Stimulated activated naive CD4-positive, alpha-beta T cell (primary cell): ENCODE results near the gene TPRG1L.

Experiments
- DNase-seq, 6 experiments: peaks; one replicate each; lab custom pipeline; 2025; lab: John Stamatoyannopoulos, UW

TPRG1L gene

DNA sequence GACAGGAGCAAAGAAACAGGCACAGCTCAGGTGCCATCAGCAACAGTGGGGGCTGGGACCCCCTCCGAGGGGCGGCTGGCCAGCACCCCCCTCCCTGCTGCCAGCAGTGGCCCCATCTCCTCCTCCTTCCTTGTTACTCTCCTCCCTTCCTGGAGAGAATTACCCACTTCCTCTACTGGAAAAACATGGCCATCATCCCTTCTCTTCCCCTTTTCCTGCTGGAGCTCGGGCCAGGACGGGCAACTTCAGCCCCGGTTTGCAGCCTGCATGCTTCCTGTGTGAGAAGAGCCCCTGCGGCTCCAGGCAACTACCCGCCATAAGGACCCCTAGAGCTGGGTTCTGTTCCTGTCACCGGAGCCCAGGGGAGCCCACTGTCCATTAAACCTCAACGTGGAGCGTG is 31.1 kb upstream of the TPRG1L start:
- no peak for DNase-seq

DNA sequence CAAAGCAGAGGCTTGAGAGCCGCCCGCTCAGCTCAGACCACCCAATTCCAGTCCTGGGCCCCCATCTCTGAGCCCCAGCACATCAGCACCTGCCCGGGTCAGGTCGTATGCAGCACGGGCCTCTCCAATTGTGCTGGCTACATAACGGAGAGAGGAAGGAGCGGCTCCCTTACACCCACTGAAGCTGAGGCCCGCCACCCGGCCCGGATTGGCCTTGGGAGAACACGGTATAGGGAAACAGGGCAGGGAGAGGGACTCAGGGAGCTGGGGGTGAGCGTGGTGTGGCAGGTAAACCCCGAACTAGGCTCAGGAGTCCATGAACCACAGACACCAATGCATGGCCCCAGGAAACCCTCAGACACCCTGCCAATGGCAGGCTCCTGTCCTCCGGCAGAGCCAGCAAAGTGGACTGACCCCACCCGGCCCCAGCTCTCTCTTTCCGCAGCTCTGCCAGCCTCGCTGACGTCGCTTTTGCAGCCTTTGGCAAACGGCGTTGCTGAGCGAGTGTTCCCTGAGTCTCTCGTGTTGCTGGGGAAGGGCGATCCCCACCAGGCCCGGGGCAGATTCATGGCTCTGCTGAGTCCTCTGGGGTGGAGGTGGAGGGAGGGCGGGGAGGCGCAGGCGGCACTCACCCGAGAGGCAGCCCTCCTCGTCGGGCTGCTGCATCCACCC is 30.0 kb upstream of the TPRG1L start:
- DNase-seq = no peak

DNA sequence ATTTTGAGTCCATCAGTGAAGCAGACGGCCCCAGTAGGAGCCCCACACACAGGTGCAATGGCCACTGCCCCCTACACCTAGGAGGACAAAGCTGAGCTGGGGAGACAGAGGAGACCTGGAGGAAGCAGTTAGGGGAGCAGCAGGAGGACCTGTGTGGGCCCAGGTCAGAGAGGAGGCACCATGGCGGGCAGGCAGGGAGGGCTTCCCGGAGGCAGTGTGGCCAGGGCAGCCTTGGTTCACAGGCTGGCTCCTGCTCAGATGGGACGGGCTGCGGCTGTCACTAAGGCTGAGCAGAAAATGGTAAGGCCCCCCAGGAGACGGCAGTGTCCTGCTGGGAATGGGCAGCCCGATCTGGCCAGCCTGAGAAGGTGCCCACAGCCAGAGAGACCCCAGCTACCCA is 28.9 kb upstream of the TPRG1L start:
- no peak for DNase-seq

DNA sequence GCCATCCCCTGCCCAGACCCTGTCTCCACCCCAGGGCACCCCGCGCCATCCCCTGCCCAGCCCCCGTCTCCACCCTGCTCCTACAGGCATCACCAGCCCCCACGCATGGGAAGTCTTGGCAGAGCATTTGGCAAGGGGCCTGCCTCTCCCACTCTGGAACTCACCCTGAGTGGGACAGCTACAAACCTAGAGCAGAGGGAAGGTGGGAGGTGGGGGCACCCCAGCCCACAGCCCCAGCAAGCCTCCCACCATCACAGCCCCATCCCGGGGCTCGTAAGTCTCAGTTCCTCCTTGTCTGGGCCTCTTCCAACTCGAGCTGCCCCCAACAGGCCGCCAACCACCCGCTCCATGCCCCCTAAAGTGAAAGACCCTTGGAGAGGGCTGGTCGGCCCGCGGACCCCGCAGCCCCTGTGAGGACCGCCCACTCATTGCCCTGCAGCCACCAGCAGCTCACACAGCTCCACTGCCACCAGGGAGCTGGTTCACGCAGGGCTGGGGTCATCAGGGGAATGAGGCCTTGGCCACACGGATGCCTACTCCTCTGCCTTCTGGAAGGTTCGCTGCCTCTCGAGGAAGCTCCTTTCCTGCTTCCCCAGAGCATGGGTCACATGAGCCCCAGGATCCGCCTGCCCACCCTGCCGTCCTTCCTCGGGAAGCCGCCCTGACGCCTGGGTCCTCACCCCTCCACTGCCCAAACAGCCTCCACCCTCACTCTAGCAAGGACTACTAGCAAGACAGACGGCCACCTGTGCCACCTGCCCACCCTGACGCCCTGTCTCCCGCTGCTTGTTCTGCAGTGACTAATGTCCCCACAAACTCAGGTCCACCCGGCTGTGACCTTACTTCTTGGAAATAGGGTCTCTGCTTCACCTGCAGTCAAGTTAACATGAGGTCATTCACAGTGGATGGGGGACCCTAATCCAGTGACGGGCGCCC is 27.9 kb upstream of the TPRG1L start:
- peak in 1 of 6 experiments; percentile 18 for DNase-seq

DNA sequence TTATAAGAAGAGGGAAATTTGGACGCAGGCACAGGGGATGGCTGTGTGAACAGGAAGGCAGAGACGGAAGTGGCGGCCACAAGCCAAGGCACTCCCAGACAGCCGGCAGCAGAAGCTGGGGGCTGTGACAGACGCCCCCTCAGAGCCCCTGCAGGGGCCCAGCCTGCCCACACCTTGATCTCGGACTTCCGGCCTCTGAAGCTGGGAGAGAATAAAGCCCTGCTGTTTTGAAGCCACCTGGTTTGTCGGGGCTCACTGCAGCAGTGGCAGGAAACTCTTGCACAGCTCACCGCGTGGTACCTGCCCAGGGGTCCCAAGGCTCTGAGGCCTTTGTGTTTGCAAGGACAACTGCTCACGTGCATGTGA is 27.2 kb upstream of the TPRG1L start:
- peak in 2 of 6 experiments; percentile 15 to 56 for DNase-seq

DNA sequence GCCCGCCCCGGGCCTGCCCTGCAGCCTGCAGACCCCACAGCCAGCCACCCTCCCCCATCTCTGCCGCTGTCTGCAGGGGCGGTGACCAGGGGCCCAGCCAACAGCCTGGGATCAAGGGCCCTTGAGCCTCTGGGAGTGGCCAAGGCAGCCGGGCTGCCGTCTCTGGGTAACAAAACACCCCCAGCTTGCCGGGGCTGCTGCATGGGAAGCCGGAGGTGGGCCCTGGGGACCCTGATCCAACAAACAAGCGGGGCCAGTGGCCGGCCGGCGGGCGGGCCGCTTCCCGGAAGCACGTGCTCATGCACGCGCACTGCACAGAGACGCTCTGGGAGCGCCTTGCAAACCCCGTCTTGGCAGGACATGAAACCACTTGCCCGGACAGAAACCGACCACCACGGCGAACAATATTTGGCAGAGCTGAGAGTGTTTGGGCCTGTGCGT is 26.7 kb upstream of the TPRG1L start:
- no peak for DNase-seq

DNA sequence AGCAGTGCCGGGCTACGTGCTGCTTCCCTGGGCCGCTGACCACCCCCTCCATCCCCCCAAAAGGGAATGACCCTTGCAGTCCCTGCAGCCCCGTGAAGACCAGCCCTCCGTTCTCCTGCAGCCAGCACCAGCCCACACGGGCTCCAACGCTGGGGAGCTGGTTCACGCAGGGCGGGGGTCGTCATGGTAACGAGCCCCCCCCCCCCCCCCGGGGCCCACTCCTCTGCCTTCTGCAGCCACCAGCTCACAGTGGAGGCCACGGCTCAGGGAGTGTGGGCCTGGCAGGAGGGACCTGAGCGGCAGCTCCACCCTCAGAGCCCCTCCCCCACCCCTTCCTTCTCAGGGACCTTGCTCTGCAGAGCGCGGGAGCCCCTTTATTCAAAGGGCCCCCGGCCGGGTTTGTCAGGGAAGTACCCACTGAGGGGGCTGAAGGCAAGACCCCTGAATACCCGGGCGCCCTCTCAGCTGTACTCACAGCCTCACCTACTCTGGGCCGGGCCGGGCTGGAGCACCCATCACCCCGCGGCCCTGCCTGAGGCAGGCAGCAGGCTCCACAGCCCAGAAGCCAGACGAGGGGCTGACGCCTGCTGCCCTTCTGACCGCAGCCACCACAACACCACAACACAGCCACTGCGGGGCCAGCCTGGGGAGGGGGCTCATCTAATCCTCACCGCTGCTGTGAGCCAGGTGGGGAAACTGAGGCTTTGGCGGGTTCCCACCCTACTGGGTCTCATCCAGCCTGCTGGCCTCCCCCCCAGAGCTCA is 26.1 kb upstream of the TPRG1L start:
- DNase-seq = no peak

DNA sequence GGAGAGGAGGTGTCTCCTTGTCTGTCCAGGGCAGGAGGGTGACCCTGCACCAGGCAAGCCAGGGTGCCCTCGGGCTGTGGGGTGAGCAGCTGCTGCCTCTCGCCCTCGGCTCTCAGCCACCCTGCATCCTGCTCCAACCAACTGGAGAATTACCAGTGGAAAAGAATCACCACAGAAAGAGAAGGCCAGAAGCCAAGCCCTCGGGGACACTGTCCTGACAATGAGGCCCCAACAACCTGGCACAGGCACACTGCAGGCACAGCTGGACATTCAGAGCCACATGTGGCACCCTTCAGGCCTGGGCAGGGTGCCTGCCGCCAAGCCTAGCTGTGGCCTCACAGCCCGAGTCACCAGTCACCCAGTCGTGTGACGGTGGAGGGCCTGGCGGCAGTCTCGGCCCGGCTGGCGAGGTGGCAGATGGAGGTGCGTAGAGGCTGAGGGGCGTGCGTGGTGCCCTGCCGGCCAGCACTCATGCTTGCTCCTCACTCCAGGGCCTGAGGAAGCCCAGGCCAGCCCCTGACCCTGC is 25.5 kb upstream of the TPRG1L start:
- DNase-seq = no peak

DNA sequence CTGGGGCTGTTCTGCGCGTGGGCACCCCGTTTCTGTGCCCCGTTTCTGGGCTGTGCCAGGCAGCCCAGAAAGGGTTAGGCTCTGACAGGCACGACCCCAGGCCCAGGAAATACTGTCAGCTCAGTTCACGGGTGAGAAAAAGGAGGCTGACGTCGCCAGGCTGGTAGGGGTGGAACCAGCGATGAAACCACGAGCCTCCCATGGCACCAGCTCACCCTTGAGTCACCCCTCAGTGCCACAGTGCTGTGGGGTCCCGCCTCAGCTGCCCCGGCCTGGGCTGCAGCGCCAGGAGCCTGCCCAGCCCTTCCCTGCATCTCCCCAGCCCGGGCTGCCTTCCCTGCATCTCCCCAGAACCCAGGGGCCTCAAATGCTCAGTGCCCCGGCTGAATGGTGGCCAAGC is 25.0 kb upstream of the TPRG1L start:
- DNase-seq = no peak

DNA sequence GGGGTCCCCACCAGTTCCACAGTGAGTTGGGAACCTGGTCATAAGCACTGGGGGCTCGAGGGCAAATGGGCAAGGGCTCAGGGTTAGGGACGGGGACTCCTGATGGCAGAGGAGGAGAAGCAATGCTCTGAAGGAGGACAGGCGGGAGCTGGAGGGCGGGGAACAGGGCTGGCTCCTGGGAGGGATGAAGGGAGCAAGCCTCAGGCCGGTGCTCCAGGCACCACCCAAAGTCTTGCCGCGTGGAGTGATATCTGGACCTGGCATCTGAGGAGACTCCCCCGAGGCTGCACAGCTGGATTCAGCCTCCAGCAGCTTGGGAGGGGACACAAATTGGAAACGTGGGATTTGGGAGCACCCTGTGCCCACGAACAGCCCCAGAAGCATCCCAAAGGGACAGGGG is 24.5 kb upstream of the TPRG1L start:
- DNase-seq = no peak

DNA sequence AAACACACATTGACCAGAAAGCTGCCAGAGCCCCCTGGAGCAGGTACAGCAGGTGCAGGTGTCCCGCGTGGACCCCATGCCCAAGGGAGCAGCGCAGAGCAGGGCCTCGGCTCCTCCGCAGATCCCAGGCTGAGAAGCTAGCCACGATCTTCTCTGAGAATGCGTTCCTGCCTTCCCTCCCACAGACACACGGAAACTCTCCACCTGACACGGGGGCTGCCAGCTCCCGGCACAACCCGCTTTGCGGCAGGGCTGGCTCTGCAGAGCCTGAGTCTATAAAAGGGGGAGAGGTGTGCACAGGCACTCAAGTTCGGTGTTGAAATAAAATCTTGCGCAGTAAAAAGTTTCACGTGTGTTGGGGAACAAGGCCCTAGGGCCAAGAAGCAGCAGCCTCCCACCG is 23.1 kb upstream of the TPRG1L start:
- DNase-seq = no peak

DNA sequence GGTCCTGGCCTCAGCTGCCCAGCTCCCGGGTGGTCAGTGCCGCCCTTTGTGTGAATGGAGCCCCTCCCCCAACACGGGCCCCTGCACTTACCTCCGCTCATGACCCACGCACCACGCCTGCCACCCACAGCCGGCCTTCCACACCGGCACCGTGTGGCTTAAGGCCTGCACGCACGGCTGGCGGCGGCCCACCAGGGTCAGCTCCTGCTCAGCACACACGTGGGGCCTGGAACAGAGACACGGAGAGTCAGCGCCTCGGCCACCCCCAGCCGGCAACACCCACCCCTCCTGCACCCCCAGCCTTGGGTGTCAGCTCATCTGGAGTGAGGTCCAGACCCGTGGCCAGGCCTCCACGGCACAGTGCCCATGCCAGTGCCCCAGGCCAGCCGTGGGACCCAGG is 22.4 kb upstream of the TPRG1L start:
- no peak for DNase-seq

DNA sequence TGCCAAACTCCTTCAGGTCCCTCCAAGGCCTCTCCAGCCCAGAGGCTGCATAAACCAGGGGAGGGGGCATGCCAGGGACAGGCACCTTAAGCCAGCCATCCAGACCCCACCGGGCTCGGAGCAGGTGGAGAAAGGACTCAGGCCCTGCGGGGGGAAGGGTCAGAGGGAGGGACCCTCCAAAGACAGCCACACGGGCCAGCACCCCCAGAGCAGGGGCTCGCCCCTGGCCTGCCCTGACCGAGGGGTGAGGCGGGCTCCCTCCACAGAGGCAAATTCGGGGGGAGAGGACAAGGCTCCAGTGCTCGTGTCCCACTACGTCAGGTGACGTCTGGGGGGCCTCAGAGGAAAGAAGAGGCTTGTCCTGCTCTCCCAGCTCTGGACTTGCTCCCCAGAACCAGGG is 21.7 kb upstream of the TPRG1L start:
- DNase-seq = no peak

DNA sequence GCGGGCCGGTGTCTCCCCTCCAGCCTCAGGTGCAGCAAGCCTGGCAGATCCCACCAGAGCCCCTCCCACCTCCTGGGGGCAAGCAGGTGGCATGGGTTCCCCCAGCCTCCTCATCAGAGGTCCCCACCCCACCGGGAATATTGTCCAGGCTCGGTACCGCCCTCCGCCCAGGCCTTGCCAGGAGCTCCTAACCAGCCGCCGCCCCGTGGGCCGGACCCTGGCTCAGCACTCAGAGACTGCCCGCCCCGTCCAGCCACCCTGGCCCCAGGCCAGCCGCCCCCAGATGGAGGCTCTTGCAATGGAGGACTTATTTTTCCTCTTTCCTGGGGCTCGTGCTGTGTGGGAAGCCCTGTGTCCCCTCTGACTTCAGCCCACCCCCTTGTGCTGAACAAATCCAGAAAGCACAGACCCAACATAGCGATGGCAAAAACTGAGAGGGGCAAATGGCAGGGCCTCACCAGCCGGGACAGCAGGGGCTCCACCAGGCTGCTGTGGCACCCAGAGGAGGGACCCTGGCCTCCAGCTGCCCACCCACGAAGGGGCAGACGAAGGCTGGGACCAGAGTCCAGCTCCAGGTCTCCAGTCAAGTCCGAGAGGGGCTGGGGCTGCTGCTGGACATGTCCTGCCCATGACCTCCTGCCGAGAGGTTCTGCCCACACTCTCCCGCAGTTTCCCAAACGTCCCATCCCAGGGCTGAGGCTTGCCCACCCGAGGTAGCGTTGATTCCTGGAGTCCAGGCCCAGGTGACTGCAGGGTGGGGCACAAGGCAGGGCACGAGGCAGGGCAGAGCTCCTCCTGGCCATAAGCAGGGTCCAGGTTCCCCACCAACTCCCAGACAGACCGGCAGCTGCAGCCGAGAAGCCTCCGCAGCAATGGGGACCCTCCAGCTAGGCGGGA is 21.0 kb upstream of the TPRG1L start:
- DNase-seq = no peak

DNA sequence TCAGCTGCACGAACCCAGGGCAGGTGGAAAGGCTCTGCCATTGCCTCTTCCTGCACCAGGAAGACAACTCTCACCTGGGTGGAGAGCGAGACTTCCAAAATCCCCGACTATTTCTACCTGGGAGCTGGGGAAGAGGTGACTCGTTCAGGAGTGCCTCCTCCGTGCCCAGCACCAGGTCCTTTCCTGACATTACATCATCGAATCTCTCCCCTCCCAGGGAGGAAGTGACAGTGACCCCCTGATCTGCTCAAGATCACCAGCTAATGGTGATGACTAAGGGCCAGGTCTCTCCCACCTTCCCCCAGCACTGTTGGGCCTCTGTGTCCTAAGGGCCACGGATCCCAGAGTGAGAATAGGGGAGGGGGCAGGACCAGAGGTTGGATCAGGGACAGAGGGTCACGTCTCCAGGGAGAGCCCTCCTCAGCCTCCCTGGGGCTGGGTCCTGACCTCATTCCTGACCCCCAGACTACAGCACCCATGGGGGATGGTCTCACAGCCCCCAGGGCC is 20.3 kb upstream of the TPRG1L start:
- DNase-seq = no peak

DNA sequence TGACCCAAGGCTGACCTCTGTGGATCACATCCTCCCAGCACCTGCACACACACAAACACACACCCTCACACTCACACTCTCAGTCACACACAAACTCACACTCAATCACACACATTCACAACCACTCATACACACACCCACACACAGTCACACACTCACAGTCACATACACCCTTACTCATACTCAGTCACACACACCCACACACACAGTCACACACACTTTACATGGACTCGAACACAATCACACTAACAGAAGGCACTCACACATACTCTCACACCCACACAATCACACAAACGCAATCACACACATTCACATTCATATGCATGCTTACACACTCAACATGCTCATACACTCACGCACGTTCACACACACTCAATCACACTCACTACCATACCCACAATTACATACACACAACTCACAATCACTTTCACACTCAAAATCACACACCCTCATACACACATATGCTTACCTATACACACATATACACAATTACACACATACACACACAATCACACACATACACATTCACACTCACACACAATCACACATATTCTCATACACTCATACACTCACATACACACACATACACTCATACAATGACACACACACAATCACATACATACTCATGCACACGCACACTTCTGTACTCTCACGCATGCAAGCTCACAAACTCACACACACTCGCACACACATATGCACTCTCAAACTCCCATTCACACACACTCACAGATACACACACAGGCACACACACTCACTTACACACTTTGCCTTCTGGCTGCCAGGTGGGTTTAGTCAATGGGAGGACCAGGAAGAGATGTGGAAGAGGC is 19.6 kb upstream of the TPRG1L start:
- no peak for DNase-seq

DNA sequence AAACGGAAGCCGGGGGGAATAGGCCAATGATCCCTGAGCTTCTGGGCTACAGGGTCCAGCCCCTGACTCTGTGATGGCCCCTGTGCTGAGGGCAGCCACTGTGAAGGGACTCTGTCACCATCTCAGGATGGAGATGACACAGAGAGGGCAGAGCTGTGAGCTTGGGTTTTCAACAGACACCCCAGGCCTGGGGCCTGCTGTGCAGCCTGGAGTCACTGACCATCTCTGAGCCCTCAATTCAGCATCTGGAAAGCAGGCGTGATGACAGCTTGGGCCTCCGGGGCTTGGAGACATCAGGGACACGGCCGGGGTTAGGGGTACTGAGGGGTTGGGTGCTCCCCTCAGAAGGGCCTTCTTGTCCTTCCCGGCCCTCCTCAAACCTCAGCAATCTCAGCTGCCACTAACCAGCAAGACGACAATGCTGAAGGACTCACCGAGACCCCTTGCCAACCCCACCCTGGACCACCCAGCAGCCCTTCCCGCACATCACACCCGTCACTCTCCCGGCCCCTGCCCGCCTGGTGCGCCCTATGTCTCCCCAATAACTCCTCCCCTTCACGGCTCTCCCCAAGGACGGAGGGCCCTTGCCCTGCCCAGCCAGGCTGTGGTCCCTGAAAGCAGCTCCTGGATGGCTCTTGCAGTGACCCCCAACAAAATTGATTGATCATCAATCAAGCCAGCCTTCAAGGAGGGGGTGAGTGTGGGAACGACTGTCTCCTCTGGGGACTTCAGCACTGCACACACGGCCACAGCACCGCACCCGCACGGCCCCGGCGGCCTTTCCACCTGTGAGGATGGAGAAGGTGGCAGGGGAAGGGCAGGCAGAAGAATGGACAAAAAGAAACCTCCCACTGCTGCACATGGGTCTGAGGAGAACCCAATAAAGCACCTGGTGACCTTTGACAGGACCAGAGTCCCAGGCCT is 17.8 kb upstream of the TPRG1L start:
- DNase-seq = no peak

DNA sequence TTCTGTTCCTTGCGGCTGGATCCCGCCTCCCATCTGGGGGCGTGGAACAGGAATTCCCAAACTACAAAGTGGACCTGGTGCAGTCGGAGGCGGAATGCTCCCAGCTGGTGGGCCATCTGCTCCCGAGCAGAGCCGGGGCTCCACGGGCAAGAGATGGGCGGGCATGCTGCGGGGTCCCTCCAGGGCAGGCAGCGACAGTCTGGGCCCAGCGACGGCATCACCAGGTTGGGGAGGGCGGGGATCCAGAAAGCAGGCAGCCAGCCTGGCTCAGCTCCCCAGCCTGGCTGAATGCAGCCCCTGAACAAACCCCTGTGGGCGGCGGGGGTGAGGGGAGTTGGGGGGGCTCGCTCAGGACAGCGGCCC is 17.1 kb upstream of the TPRG1L start:
- DNase-seq = no peak

DNA sequence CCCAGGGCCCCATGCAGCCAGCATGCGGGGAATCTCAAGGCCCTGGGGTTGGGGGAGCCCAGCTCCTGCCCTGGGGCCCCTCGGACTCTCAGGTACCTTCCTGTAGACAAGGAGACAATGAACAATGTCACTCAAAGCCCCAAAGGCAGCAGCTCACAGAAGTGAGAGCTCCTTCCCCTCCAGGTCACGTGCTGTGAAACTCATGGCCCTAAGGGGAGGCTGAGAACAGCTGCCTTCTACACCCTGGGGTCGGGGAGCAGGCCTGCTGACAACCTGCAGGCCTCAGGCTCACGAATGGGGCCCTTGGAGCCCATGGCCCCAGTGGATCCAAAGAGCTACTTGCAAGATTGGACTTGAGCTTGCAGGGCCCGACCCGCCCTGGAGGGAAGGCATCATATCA is 16.7 kb upstream of the TPRG1L start:
- DNase-seq = no peak
